ENCODE data around the gene KCNK3.
"Not testable (repeated sequence)": the region's sequence is repeated elsewhere in the genome, so short reads cannot be mapped to it uniquely, and the experiment has no call there.

Gene KCNK3

DNA sequence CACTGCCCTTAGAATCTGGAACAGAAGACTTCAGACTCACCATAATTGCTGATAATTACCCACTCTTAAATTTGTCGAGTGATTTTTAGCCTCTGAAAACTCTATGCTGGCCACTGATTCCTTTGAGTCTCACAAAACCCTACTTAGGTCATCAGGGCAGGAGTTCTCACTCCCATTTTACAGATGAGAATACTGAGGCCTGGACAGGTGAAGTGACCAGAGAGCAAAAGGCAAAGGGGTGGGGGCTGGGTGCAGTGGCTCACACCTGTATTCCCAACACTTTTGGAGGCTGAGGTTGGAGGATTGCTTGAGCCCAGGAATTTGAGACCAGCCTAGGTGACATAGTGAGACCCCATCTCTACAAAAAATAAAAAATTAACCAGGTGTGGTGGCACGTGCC is 36.8 kb downstream of the KCNK3 start:
- no peak for DNase-seq (ENCODE audit: low spot score)

DNA sequence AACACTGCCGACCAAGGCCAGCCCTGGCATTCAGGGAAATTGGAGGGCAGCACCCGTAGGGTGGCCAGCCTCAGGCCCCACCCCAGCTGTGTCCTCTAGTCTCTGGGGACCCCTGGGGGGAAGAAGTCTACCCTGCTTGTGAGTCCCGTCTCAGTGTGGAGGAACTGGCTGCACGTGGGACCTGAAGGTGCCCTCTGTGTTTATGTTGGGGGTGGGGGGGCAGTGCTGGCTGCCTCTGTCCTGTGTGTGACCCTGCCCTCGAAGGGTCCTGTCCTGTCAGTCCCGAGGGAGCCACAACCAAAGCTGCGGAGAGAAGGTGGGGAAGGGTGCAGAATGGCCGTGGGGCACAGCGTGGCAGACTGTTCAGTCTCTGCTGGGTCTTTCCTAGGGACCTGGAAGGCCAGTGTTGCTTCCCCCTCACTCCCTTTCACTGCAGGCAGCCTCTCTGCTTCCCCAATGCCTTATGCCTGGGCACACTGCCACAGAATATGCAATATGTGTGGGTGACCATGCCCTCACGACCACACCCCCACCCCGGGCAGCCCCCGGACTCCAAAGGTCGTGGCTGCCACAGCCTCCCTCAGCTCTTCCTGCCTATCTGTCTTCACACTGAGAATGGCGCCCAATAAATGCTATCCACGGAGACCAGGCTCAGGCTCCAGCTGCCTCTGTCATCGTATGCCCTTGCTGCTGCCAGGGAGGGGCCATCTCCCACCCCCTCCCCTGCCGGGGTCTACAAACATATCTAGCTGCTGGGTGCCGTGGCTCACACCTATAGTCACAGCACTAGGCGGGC is 38.2 kb downstream of the KCNK3 start:
- no peak for DNase-seq (ENCODE audit: low spot score)

DNA sequence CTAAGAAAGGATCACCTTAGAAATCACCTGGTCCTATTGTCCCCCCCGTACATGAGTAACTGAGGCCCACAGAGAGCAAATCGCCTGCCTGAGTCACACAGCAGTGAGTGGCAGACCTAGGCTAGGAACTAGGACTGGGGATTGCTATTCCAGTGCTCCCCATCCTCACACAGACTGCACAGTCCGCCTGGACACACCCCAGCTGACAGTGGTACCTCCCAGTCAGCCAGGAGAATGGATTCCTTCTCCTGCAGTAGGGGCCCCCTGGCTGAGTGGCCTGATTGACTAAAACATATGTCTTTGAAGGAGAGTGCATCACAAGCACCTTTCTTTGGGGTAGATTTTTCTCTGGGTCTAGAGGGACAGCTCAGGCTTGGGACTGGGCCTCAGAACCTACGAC is 39.2 kb downstream of the KCNK3 start:
- DNase-seq (ENCODE audit: low spot score): no peak

DNA sequence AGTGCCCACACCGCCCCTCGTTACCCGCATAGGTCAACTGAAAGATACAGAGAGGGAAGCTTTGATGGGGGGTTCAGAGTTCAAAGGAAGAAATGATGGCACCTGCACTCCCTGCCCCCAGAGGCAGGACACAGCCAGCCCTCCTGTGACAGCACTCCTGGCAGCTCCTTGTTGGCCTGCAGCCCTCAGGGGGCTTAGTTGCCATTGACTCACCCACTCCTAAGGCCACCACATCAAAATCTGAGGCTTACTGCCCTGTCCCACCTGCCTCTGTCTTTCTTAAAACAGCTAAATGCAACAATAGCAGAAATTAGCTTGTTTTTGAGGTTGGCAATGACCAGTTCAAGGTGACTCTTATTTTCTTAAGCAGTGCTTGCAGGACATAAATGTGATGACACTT is 39.9 kb downstream of the KCNK3 start:
- no peak for DNase-seq (ENCODE audit: low spot score)

DNA sequence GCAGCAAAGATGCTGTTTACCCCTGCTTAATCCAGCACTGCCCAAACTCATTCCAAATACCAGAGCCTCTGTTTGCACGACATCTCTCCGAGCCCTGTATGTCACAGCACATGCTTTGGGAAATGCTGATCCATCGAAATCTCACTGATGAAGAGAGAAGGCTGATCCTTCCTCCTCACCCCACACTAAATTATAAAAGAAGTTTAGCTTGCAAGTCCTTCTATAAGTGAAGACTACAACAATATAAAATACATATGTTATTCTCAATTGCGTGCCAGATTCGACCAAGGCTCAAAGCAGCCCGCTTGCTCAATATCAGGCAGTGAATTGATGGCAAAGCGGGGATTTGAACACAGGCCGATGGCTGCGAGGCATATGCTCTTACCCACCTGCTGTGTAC is 40.9 kb downstream of the KCNK3 start:
- DNase-seq (ENCODE audit: low spot score): no peak

DNA sequence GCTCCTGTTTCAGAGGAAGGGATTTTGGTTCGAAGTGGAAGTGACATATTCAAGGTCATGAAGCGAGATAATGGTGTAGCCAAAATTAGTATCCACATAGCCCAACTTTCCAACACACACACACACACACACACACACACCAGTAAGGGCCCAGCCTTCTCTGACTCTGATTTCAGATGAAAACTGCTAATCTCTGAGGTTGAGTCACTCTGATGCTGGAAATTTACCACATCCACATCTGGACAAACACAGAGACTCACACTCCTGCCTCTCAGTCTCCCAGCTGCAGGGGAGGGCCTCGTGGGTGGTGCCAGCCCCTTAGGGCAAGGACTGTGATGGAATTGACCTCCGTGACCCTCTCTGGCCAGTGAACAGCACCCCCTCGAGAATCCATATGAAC is 42.6 kb downstream of the KCNK3 start:
- DNase-seq (ENCODE audit: low spot score): no peak

DNA sequence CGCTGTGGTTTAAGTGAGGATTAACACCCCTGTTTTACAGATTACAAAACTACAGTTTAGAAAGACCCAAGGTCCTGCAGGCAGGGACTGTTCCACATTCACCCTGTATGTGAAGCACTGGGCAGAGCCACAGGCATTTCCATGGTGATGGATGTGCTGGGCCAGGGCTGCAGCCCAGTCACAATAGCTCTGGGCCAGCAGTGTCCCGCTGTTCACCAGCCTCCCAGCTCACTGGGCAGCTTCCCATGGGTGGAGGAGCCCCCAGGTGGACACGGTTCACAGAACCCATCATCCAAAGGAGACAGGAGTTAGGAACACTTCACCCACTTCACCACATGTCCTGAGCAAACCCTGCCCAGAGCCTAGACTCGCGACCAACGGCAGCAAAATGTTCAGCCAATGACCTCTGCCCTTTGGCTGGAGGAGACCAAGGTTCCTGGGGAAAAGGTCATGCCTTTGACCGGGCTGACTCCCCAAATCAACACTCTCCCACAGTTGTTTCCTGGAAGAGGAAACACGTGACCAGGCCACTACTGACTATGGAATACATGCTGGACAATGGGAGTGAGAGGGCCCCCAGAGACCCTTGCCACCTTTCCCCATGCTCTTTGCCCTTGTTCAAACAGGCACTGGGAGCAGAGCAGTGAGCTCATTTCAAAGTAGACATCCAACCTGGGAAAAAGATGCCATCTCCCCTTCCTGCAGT is 43.5 kb downstream of the KCNK3 start:
- DNase-seq (ENCODE audit: low spot score): no peak

DNA sequence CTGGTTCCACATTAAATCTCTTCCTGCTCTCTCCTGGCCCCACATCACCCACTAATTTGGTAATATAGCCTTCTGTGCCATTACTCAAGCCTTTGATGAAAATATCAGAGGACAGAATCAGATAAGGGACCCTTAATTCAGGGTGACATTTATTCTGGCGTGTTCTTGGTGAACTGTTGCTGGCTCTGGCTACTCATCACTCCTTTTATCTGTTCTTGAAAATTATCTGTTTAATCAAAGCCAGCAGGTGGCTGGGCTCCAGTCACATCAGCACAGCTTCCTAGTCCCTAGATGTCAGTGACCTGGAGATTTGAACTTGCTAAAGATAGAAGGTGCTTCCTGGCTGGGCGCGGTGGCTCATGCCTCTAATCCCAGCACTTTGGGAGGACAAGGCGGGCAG is 44.7 kb downstream of the KCNK3 start:
- peak; percentile 98 for DNase-seq (ENCODE audit: low spot score)

DNA sequence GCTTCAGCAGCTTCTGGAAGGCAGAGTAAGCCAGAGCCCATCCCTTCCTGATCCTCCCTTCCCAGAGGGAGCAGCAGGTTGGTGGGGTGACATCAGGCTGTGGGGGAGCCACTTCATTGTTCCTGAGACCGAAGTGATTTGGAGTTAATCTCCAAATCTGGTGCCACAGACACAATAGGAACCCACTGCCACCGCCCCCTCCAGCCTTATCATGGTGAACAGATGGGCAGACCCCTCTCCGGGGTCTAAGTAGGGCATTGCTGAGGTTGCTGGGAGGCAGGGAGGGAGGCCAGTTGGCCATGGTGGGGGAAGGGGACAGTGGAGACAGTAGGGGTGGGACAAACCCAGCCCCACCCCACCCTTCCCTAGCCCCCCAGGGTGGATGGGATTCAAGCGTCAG is 46.0 kb downstream of the KCNK3 start:
- no peak for DNase-seq (ENCODE audit: low spot score)

DNA sequence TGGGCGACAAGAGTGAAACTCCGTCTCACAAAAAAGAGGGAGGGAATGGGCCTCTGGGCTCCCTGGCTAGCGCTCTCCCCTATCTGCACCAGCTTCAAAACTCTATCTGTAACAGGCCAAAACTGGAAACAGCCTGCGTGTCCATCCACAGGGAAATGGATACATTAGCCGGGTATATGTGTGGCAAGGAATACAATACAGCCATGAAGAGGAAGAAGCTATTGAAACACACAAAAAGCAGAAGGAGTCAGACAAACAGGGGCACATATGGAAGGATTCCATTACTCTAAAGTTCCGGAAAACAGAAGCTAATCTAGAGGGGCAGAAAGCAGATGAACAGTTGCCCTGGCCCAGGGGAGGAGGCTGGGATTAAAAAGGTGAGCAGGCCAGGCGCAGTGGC is 47.0 kb downstream of the KCNK3 start:
- no peak for DNase-seq (ENCODE audit: low spot score)

DNA sequence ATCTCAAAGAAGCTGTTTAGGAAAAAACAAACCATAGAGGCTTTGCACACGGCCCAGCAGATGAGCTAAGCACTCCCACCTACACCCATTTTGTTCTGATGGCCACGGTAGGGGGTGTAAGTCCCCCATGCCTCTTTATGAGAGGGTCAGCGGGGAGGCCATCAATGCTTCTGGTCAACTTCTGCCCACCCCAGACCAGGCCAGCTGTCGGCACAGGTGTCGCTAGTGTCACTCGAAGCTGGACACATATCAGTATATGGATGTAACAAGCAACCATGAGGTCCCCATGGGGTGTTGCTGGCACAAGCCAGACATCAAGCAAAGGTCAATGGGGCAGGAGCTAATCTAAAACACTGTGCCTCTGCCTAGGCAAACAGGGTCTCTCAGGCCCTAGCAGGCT is 47.8 kb downstream of the KCNK3 start:
- peak; percentile 55 for DNase-seq (ENCODE audit: low spot score)

DNA sequence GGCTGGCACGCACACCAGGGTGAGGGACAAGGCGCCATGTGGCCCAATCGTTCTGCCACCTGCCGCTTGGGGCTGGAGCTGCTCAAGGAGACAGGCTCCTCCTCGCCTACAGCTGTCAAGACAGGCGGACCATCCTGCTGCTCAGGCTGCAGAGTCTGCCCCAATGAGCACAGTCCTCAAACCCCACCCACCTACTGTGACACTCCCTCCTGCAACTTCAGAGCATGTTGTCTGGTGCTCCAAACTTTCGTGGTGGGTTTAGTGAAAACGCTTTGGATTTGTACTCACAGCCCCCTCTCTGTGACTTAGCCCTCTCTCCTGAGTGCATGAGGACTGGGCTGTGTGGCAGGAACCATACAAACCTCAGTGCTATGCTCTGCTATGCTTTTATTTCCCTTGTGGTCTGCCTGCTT is 48.4 kb downstream of the KCNK3 start:
- peak; percentile 84 for DNase-seq (ENCODE audit: low spot score)

DNA sequence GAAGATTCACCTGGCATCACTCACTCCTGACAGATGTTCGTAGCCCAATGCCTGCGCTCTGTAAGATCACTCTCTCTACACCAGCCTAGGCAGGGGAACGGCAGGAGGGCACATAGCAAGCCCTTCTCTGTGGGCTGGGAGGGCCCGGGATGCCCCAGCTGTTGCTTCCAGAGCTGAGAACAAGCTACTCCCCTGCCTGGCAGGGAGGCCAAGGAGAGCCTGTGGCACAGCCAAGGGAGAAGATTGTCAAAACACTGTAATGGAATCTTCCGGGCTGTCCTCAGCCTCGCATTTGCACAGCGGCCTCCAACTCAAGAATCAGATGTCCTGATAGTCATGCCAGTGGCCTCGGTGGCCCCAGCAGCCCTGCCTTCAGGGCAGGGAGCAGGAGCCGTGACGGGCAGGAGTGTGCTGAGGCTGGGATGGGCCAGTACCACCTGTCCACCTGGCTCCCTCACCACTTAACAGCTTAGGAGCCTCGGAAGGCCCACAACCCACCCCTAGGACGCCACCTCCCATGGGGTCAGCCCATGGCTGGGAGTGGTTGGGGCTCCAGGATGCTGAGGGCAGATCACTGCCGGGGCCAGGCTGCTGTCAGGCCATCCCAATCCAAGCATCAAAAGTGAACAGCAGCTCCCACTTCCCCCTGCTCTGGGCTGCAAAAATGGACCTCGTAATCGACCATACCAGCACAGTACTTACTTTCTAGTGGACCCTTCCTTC is 49.7 kb downstream of the KCNK3 start:
- DNase-seq (ENCODE audit: low spot score): no peak

DNA sequence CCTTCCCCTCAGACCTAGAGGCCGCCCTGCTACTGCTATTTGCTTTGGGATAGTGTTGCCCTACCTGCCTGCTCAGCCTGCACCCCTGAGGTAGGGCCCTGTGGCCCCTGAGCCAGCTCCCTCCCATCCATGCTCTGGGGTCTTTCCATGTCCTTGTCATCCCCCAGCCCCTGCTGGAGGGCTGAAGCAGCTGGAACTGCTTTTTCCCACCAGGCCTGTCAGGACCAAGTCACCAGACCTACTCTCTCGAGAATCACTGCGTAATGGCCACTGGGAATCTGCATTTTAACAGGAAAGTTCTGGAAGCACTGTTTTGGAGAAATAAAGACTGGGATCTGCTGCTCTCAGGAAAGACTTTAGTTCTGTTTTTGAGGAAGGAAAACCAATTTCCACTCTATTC is 51.3 kb downstream of the KCNK3 start:
- DNase-seq (ENCODE audit: low spot score): no peak

DNA sequence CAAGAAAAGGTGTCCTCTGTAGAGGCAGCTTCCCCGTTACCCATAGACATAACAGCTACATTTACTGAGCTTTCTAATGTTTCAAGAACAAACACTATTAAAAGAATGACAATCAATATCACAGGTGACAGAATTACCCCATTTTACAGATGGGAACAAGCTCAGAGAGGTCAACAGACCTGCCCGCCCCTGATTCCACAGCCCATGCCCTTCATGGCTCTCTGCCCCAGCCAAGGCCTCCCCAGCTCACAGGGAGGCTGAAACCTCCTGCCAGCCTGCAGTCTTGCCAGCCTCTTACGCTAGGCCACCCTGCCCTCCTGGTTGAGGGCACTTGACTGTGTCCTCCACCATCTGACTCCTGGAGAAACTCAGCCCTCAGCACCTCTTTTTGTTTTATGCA is 52.4 kb downstream of the KCNK3 start:
- no peak for DNase-seq (ENCODE audit: low spot score)

DNA sequence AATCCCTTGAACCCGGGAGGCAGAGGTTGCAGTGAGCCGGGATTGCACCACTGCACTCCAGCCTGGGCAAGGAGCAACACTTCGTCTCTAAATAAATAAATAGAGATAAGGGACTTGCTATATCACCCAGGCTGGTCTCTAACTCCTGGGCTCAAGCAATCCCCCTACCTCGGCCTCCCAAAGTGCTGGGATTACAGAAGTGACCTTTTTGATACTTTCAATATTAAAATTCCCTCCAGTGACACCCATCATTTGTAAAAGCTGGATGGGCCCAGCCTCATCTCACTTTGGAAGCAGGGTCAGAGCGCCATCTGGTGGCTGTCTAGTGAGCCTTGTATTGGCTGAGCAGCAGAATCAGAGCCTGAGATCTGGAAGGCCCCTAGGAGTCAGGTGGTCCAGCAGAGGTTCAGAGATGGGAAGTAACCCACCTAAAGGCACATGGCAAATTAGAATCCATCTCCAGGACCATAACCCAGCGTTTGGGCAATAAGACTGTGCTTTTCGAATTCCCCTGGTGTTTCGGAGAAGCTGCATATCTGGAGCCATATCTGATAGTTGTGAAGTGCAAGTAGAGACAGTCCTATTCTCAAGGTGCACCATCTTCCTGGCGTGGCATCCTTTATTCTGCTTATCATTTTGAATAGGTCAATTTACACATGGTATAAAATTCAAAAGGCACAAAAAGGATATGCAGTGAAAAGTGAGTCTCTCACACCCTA is 53.2 kb downstream of the KCNK3 start:
- peak; percentile 82 for DNase-seq (ENCODE audit: low spot score)

DNA sequence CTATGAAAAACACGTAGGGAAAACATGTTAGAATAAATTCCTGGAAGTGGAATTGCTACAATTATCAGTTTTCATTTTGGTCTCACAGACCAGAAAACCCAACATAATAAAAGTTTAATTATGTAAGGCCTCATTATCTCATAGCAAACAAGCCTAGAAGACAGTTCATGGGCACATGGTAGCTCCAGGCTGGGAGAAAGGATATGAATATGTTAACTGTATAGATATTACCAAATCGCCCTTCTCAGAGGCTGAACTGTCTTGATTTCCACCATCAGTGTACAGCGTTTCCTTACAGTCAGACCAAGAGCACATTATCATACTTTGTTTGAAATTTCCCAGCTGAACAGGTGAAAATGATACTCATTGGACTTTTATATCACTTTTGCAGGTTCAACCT is 54.4 kb downstream of the KCNK3 start:
- no peak for DNase-seq (ENCODE audit: low spot score)

DNA sequence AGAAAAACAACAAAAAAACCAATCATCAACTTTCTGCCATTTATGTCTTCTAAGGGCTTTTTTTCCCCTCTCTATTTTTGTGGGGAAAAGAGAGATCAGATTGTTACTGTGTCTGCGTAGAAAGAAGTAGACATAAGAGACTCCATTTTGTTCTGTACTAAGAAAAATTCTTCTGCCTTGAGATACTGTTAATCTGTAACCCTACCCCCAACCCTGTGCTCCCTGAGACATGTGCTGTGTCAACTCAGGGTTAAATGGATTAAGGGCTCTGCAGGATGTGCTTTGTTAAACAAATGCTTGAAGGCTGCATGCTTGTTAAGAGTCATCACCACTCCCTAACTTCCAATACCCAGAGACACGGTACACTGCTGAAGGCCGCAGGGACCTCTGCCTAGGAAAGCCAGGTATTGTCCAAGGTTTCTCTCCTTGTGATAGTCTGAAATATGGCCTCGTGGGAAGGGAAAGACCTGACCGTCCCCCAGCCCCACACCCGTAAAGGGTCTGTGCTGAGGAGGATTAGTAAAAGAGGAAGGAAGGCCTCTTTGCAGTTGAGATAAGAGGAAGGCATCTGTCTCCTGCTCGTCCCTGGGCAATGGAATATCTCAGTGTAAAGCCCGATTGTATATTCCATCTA is 57.4 kb downstream of the KCNK3 start:
- DNase-seq (ENCODE audit: low spot score): peak; percentile 85

DNA sequence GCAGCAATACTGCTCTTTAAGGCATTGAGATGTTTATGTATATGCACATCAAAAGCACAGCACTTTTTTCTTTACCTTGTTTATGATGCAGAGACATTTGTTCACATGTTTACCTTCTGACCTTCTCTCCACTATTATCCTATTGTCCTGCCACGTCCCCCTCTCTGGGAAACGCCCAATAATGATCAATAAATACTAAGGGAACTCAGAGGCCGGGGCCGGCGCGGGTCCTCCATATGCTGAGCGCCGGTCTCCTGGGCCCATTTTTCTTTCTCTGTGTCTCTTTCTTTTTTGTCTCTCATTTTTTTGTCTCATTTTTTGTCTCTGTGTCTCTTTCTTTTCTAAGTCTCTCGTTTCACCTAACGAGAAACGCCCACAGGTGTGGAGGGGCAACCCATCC is 57.9 kb downstream of the KCNK3 start:
- DNase-seq (ENCODE audit: low spot score): not testable (repeated sequence)

DNA sequence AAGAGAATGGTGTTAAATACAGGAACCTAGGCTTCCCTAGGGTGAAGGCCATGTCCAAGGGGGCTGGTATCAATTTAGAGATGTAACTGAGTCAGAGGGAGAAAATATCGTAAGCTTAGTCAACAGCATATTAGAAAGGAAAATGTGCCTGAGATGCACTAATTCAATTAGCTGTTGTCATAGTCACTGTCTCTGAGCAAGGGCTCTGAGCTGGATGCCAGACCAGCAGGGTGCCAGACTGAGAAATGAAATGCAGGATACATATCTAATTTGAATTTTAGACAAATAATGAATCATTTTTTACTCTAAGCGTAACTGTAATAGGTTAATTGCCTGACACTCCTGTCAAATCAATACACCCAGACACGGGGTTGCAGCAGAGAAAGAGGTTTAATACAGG is 60.1 kb downstream of the KCNK3 start:
- peak; percentile 60 for DNase-seq (ENCODE audit: low spot score)

DNA sequence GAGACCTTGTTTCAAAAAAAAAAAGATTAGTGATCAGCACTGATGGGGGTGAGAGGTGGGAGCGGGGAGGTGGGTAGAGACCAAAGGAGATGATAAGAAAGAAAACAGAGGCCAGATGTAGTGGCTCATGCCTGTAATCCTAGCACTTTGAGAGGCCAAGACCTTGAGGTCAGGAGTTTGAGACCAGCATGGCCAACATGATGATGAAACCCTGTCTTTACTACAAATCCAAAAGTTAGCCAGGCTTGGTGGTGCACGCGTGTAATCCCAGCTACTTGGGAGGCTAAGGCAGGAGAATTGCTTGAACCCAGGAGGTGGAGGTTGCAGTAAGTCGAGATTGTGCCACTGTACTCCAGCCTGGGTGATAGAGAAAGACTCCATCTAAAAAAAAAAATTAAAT is 62.0 kb downstream of the KCNK3 start:
- no peak for DNase-seq (ENCODE audit: low spot score)

Data from SK-N-DZ (cell line).